Naive thymus-derived CD4-positive, alpha-beta T cell (primary cell): ENCODE results near the gene DNAJC22. TPM values are rescaled to one million over a fixed set of nuclear protein-coding genes. Genes with fewer than 3 reads are reported as not detected.

Experiments used
- ATAC-seq: fragments of 150-1000 bp; cut with Tn5 transposase; 2 replicates; pipeline ENCODE4 v1.10.0; 2021; ENCODE audit warnings: mild to moderate bottlenecking, moderate library complexity
- CTCF ChIA-PET: fragments of 350-600 bp; sonication (Branson Sonifier 250); formaldehyde crosslinking; loops from one replicate; lab custom pipeline; 2021; ENCODE audit warnings: antibody characterized with exemption; lab: Charles Lee
- POLR2A ChIA-PET: fragments of 350-600 bp; sonication (Branson Sonifier 250); formaldehyde crosslinking; loops from one replicate; lab custom pipeline; 2021; ENCODE audit warnings: antibody characterized with exemption, inconsistent platforms; lab: Charles Lee
- DNase-seq, 9 donors: peaks; one replicate each; pipeline versions ENCODE4 v3.0.0 to v3.0.0-alpha.2; 2020 to 2022; ENCODE audit warnings: mixed read lengths in 1 of 9
- H3K27ac ChIP-seq: one replicate; pipeline ENCODE4 v1.7.0; 2013; ENCODE audit warnings: mild to moderate bottlenecking, low read depth, low read length, moderate library complexity
- H3K27me3 ChIP-seq, 2 donors: one replicate each; pipeline ENCODE4 v1.7.0; 2013; ENCODE audit warnings: low read length in 2 of 2, mild to moderate bottlenecking in 2 of 2, moderate library complexity in 2 of 2; ENCODE audit not compliant: control insufficient read depth in 2 of 2, insufficient read depth in 2 of 2
- H3K36me3 ChIP-seq, 3 experiments: 1 replicate in 2 of 3; 2 replicates in 1 of 3; pipeline ENCODE4 v1.7.0; 2013; ENCODE audit warnings: low read length in 3 of 3, mild to moderate bottlenecking in 3 of 3, moderate library complexity in 1 of 3; ENCODE audit not compliant: insufficient read depth in 3 of 3, control insufficient read depth in 2 of 3
- H3K4me1 ChIP-seq, 2 donors: one replicate each; pipeline ENCODE4 v1.7.0; 2013; ENCODE audit warnings: low read length in 2 of 2, mild to moderate bottlenecking in 2 of 2, moderate library complexity in 1 of 2; ENCODE audit not compliant: control insufficient read depth in 2 of 2, insufficient read depth in 2 of 2
- H3K4me3 ChIP-seq: 2 replicates; pipeline ENCODE4 v1.7.0; 2013; ENCODE audit warnings: mild to moderate bottlenecking, low read length
- H3K9me3 ChIP-seq, 3 experiments: 1 replicate in 2 of 3; 2 replicates in 1 of 3; pipeline ENCODE4 v1.7.0; 2013; ENCODE audit warnings: low read length in 3 of 3; ENCODE audit not compliant: control insufficient read depth in 2 of 3
- H3K27ac Mint-ChIP-seq, 9 donors: one replicate each; pipeline ENCODE4 v1.8.0; 2020 to 2022; ENCODE audit warnings: mixed read lengths in 9 of 9, mild to moderate bottlenecking in 8 of 9, moderate library complexity in 5 of 9, inconsistent platforms in 2 of 9
- H3K27me3 Mint-ChIP-seq, 5 donors: one replicate each; pipeline ENCODE4 v1.8.0; 2021 to 2022; ENCODE audit warnings: mixed read lengths in 5 of 5, mild to moderate bottlenecking in 1 of 5
- H3K36me3 Mint-ChIP-seq, 5 donors: one replicate each; pipeline ENCODE4 v1.8.0; 2020 to 2022; ENCODE audit warnings: mixed read lengths in 5 of 5, mild to moderate bottlenecking in 3 of 5, inconsistent platforms in 1 of 5
- H3K4me1 Mint-ChIP-seq, 7 donors: one replicate each; pipeline ENCODE4 v1.8.0; 2020 to 2022; ENCODE audit warnings: mixed read lengths in 7 of 7, mild to moderate bottlenecking in 3 of 7, inconsistent platforms in 1 of 7
- H3K4me3 Mint-ChIP-seq, 10 donors: one replicate each; pipeline ENCODE4 v1.8.0; 2020 to 2022; ENCODE audit warnings: mild to moderate bottlenecking in 10 of 10, mixed read lengths in 10 of 10, moderate library complexity in 6 of 10, inconsistent platforms in 2 of 10
- H3K9me3 Mint-ChIP-seq, 11 donors: one replicate each; pipeline ENCODE4 v1.8.0; 2020 to 2022; ENCODE audit warnings: mixed read lengths in 11 of 11, mild to moderate bottlenecking in 4 of 11, inconsistent platforms in 1 of 11, moderate library complexity in 1 of 11
- intact Hi-C, 2 donors: fragments of 100-400 bp; cut with micrococcal nuclease; formaldehyde crosslinking; loops; one replicate each; pipeline ENCODE4 v1.15.1; 2023
- polyA plus RNA-seq, 2 donors: library from polyadenylated mRNA; unstranded; fragments of 300-500 nt; fragmentation: Illumina TruSeq; gene quantifications; one replicate each; pipeline ENCODE4 v1.2.3, GENCODE V29; 2021
- total RNA-seq, 6 experiments: library from RNA in 5 of 6; stranded (reverse) in 5 of 6; gene quantifications; 1 replicate in 5 of 6; 2 replicates in 1 of 6; pipeline ENCODE4 v1.2.3 and lab custom pipeline; 2021 to 2026

The DNAJC22 gene
- total and polyA plus RNA-seq, 7 experiments from 2014 or later: not detected

GRCh38 chr12:49336645-49337584 lies 9.8 kb upstream of the DNAJC22 start, which contains the start of gene C1QL4:
Gene C1QL4 (minus strand): TSS chr12:49337188. CDS start chr12:49336477, 711 bp downstream.
- Mint-ChIP-seq H3K4me3 (peak within 1 kb of the TSS; percentile 31 to 77 (median 72)), H3K36me3 (peaks cover 0 to 5% (median 0%) of the 10 kb centered on the region in 5 donors), H3K27ac (peak within 1 kb of the TSS in 1 of 9 donors; percentile 32), H3K27me3 (peaks cover 64 to 93% (median 75%) of the 10 kb centered on the region in 5 donors), H3K9me3 (peaks cover 0 to 1% (median 0%) of the 10 kb centered on the region in 11 donors), H3K4me1 (peaks cover 16 to 39% (median 31%) of the 10 kb centered on the region in 7 donors)
- Histone ChIP-seq H3K4me1 (peaks cover 8 to 9% of the 10 kb centered on the region in 2 donors), H3K27me3 (peaks cover 0 to 21% of the 10 kb centered on the region in 2 donors), H3K27ac (no peak within 1 kb of the TSS), H3K4me3 (peak within 1 kb of the TSS; percentile 46), H3K9me3 (no peaks in the 10 kb centered on the region), H3K36me3 (no peaks in the 10 kb centered on the region)
- ATAC-seq (peak; percentile 98), DNase-seq (peak; percentile 73 to 96 (median 85))
- intact Hi-C loops: loop anchor here (1.0 to 5.0 kb wide), 4 partner anchors 10 to 355 kb away; partner anchors contain the start of gene TROAP (in 2 of the 2)
- POLR2A ChIA-PET: no interaction called here
- CTCF ChIA-PET: interaction anchor here (0.6 to 4.4 kb wide), 9 partner anchors 10 to 102 kb away, joined by 3 to 27 read pairs (median 4); partner anchors contain the start of genes DNAJC22 and PRPH

- Histone ChIP-seq H3K27me3 (peaks cover 0 to 25% of the 10 kb centered on the region in 2 donors), H3K36me3 (no peaks in the 10 kb centered on the region), H3K4me1 (peaks cover 25 to 29% of the 10 kb centered on the region in 2 donors), H3K27ac (no peak overlapping the region), H3K4me3 (no peak overlapping the region), H3K9me3 (no peaks in the 10 kb centered on the region)
- peaks cover 57 to 92% (median 66%) of the 10 kb centered on the region in 5 donors for H3K27me3 Mint-ChIP-seq
- peaks cover 0 to 1% (median 0%) of the 10 kb centered on the region in 11 donors for H3K9me3 Mint-ChIP-seq
- ATAC-seq (no peak), DNase-seq (no peak)
- ChIA-PET CTCF (interaction anchor here (1.0 to 4.4 kb wide), 2 partner anchors 9 to 50 kb away, joined by 3 to 27 read pairs; no protein-coding TSS in a partner anchor), POLR2A (interaction anchor here (1.3 kb wide), 1 partner anchor 15 kb away, joined by 3 read pairs; no protein-coding TSS in a partner anchor)
- intact Hi-C loops: loop anchor here in 1 of 2 donors (5.0 kb wide), 1 partner anchor 357 kb away; no protein-coding TSS in a partner anchor
- no peak overlapping the region for H3K27ac Mint-ChIP-seq
- H3K36me3 Mint-ChIP-seq: peaks cover 0 to 3% (median 0%) of the 10 kb centered on the region in 5 donors
- peaks cover 11 to 51% (median 38%) of the 10 kb centered on the region in 7 donors for H3K4me1 Mint-ChIP-seq
- no peak overlapping the region for H3K4me3 Mint-ChIP-seq
Observed at GRCh38 chr12:49338830-49339463, 7.7 kb upstream of the DNAJC22 start.

GRCh38 chr12:49339464-49339861 lies 7.2 kb upstream of the DNAJC22 start:
- intact Hi-C loops: loop anchor here in 1 of 2 donors (5.0 kb wide), 1 partner anchor 357 kb away; no protein-coding TSS in a partner anchor
- no peak for ATAC-seq
- Mint-ChIP-seq H3K27me3 (peaks cover 58 to 93% (median 67%) of the 10 kb centered on the region in 5 donors), H3K9me3 (peaks cover 0 to 1% (median 0%) of the 10 kb centered on the region in 11 donors), H3K4me3 (no peak overlapping the region), H3K4me1 (peaks cover 11 to 55% (median 43%) of the 10 kb centered on the region in 7 donors), H3K27ac (no peak overlapping the region), H3K36me3 (peaks cover 0 to 2% (median 0%) of the 10 kb centered on the region in 5 donors)
- Histone ChIP-seq H3K27ac (no peak overlapping the region), H3K27me3 (peaks cover 0 to 30% of the 10 kb centered on the region in 2 donors), H3K4me1 (peaks cover 27 to 32% of the 10 kb centered on the region in 2 donors), H3K36me3 (no peaks in the 10 kb centered on the region), H3K4me3 (no peak overlapping the region), H3K9me3 (no peaks in the 10 kb centered on the region)
- POLR2A ChIA-PET: interaction anchor here (1.3 kb wide), 1 partner anchor 15 kb away, joined by 3 read pairs; no protein-coding TSS in a partner anchor
- no peak for DNase-seq
- CTCF ChIA-PET: no interaction called here

DNA sequence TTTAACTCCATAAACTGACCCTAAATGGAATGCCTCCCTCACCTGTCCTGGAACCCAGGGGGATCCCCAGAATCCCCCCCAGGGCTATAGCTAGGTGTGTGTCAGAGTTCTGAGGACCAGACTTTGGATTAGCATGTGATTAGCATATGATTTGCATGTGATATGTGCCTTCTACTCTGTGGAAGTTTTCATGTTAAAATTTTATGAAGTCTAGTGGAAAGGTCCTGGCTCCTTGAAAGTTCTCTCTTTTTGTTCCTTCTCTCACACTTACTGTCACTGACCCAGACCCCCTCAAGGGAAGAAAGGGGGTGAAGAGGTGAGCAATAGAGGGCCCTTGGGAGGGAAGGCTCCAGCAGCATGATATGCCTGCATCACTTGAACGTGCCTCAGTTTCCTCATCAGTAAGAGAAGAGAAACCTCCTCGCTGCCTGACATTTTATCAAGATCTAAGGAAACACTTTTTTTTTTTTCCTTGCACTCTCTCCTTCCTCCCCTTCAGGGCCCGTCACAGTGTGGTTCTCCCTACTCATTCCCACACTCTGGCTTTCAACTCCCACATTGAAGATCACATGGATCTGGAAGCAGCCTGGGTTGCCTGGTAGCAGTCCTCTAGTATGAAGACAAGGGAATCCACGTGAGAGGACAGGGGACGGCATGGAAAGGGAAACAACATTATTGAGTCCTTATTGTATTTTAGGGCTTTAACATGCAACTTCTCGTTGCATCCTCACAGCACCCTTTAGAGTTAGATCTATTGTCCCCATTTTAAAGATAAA lies 6.4 kb upstream of the DNAJC22 start:
- H3K9me3 Mint-ChIP-seq: peaks cover 0 to 2% (median 0%) of the 10 kb centered on the region in 11 donors
- Histone ChIP-seq H3K27ac (no peak overlapping the region), H3K36me3 (no peaks in the 10 kb centered on the region), H3K4me1 (peaks cover 27 to 32% of the 10 kb centered on the region in 2 donors), H3K9me3 (no peaks in the 10 kb centered on the region), H3K27me3 (peaks cover 0 to 28% of the 10 kb centered on the region in 2 donors), H3K4me3 (no peak overlapping the region)
- intact Hi-C loops: no loop called here
- no peaks in the 10 kb centered on the region for H3K36me3 Mint-ChIP-seq
- no peak for ATAC-seq
- peak overlapping the region in 2 of 10 donors; percentile 19 to 20 for H3K4me3 Mint-ChIP-seq
- peaks cover 52 to 88% (median 62%) of the 10 kb centered on the region in 5 donors for H3K27me3 Mint-ChIP-seq
- no peak for DNase-seq
- ChIA-PET CTCF (interaction anchor here (3.6 kb wide), 1 partner anchor 13 kb away, joined by 15 read pairs; no protein-coding TSS in a partner anchor), POLR2A (no interaction called here)
- no peak overlapping the region for H3K27ac Mint-ChIP-seq
- H3K4me1 Mint-ChIP-seq: peaks cover 11 to 53% (median 40%) of the 10 kb centered on the region in 7 donors

- H3K9me3 Mint-ChIP-seq: peaks cover 0 to 1% (median 0%) of the 10 kb centered on the region in 11 donors
- CTCF ChIA-PET: interaction anchor here (0.8 to 3.6 kb wide), 5 partner anchors 8 to 171 kb away, joined by 3 to 21 read pairs (median 8); partner anchors contain the start of gene PRPH
- no peaks in the 10 kb centered on the region for H3K36me3 ChIP-seq
- POLR2A ChIA-PET: no interaction called here
- peak overlapping the region in 6 of 10 donors; percentile 19 to 92 (median 62) for H3K4me3 Mint-ChIP-seq
- H3K36me3 Mint-ChIP-seq: no peaks in the 10 kb centered on the region
- ATAC-seq (no peak), DNase-seq (no peak)
- H3K27ac Mint-ChIP-seq: peak overlapping the region in 1 of 9 donors; percentile 25
- no peak overlapping the region for H3K4me3 ChIP-seq
- no peak overlapping the region for H3K27ac ChIP-seq
- intact Hi-C loops: no loop called here
- peaks cover 34 to 40% of the 10 kb centered on the region in 2 donors for H3K4me1 ChIP-seq
- no peaks in the 10 kb centered on the region for H3K9me3 ChIP-seq
- peaks cover 53 to 90% (median 63%) of the 10 kb centered on the region in 5 donors for H3K27me3 Mint-ChIP-seq
- H3K27me3 ChIP-seq: peaks cover 6 to 27% of the 10 kb centered on the region in 2 donors
- H3K4me1 Mint-ChIP-seq: peaks cover 11 to 56% (median 42%) of the 10 kb centered on the region in 7 donors
Observed at GRCh38 chr12:49340971-49341776, 5.5 kb upstream of the DNAJC22 start.
